ENCODE results near the gene SVEP1.

SVEP1 gene

DNA sequence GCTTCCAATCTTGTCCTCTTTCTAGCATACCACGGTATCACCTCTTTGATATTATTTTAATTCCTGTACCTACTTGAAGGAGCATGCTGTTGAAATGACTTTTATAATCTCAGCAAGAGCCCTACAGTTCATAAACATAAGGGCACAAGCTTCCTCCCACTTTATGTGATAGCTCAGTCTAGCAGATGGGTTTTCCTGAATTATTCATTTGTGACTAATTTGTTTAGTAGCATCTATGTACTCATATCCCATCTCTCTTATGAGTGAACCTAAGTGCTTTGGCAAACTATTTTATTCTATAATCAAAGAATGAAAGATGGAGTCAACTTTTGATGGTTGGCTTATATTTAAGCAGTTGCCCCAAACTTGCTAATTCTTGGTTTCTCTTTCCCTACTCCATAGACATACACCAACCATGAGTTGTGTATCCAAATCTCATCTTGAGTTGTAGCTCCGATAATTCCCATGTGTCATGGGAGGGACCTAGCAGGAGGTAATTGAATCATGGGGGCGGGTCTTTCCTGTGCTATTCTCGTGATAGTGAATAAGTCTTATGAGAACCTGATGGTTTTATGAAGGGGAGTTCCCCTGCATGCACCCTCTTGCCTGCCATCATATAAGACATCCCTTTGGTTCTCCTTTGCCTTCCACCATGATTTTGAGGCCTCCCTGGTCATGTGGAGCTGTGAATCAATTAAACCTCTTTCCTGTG lies 259.6 kb downstream of the SVEP1 start:
- H3K4me1 ChIP-seq (ENCODE audit: insufficient read depth, low read length) = peaks cover 3% of the 10 kb centered on the region; the same call in 1 of the 2 replicates
- H3K9ac ChIP-seq (ENCODE audit: low read depth, low read length) = no peak overlapping the region
- DNase-seq = no peak
- H3K4me2 ChIP-seq (ENCODE audit: insufficient read depth, low read length) = no peak overlapping the region
- H3K36me3 ChIP-seq (ENCODE audit: insufficient read depth, low read length) = no peaks in the 10 kb centered on the region
- H3K4me3 ChIP-seq (ENCODE audit: low read depth in 1 of 2, low read length in 2 of 2) = no peak overlapping the region
- H4K20me1 ChIP-seq (ENCODE audit: insufficient read depth, low read length) = no peaks in the 10 kb centered on the region
- H2AFZ ChIP-seq (ENCODE audit: low read depth, low read length) = no peak overlapping the region
- no peak overlapping the region for H3K27ac ChIP-seq (ENCODE audit: low read length)
- H3K9me3 ChIP-seq (ENCODE audit: insufficient read depth, low read length, severe bottlenecking) = no peaks in the 10 kb centered on the region
- H3K27me3 ChIP-seq (ENCODE audit: insufficient read depth, low read length, poor library complexity) = no peaks in the 10 kb centered on the region
- ATAC-seq (ENCODE audit: insufficient read depth, low read depth) = no peak
- no peaks in the 10 kb centered on the region for H3K79me2 ChIP-seq (ENCODE audit: insufficient read depth, low read length)
- TF ChIP-seq, protein P1, sequence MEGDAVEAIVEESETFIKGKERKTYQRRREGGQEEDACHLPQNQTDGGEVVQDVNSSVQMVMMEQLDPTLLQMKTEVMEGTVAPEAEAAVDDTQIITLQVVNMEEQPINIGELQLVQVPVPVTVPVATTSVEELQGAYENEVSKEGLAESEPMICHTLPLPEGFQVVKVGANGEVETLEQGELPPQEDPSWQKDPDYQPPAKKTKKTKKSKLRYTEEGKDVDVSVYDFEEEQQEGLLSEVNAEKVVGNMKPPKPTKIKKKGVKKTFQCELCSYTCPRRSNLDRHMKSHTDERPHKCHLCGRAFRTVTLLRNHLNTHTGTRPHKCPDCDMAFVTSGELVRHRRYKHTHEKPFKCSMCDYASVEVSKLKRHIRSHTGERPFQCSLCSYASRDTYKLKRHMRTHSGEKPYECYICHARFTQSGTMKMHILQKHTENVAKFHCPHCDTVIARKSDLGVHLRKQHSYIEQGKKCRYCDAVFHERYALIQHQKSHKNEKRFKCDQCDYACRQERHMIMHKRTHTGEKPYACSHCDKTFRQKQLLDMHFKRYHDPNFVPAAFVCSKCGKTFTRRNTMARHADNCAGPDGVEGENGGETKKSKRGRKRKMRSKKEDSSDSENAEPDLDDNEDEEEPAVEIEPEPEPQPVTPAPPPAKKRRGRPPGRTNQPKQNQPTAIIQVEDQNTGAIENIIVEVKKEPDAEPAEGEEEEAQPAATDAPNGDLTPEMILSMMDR (IDR thresholded peaks at IDR 0.05; ENCODE audit: borderline replicate concordance, extremely low read depth, low read length, poor library complexity, severe bottlenecking) = no peak
- no peak for TF ChIP-seq EZH2 (IDR thresholded peaks at IDR 0.05; ENCODE audit: borderline replicate concordance, low read depth, low read length, severe bottlenecking)

- no peak overlapping the region for H3K9ac ChIP-seq (ENCODE audit: low read depth, low read length)
- DNase-seq = no peak
- H3K27me3 ChIP-seq (ENCODE audit: insufficient read depth, low read length, poor library complexity) = no peaks in the 10 kb centered on the region
- peaks cover 3% of the 10 kb centered on the region; the same call in 1 of the 2 replicates for H3K4me1 ChIP-seq (ENCODE audit: insufficient read depth, low read length)
- TF ChIP-seq, protein P1 (IDR thresholded peaks at IDR 0.05; ENCODE audit: borderline replicate concordance, extremely low read depth, low read length, poor library complexity, severe bottlenecking) = no peak
- TF ChIP-seq EZH2 (IDR thresholded peaks at IDR 0.05; ENCODE audit: borderline replicate concordance, low read depth, low read length, severe bottlenecking) = no peak
- H4K20me1 ChIP-seq (ENCODE audit: insufficient read depth, low read length) = no peaks in the 10 kb centered on the region
- no peak overlapping the region for H2AFZ ChIP-seq (ENCODE audit: low read depth, low read length)
- no peaks in the 10 kb centered on the region for H3K9me3 ChIP-seq (ENCODE audit: insufficient read depth, low read length, severe bottlenecking)
- H3K36me3 ChIP-seq (ENCODE audit: insufficient read depth, low read length) = no peaks in the 10 kb centered on the region
- H3K79me2 ChIP-seq (ENCODE audit: insufficient read depth, low read length) = no peaks in the 10 kb centered on the region
- H3K27ac ChIP-seq (ENCODE audit: low read length) = no peak overlapping the region
- no peak overlapping the region for H3K4me2 ChIP-seq (ENCODE audit: insufficient read depth, low read length)
- no peak overlapping the region for H3K4me3 ChIP-seq (ENCODE audit: low read depth in 1 of 2, low read length in 2 of 2)
- no peak for ATAC-seq (ENCODE audit: insufficient read depth, low read depth)
Measured at GRCh38 chr9:110317911-110318310, 261.6 kb downstream of the SVEP1 start.

GRCh38 chr9:110316261-110317075 lies 263.1 kb downstream of the SVEP1 start:
- Histone ChIP-seq H3K4me2 (ENCODE audit: insufficient read depth, low read length) (no peak overlapping the region), H3K4me3 (ENCODE audit: low read depth in 1 of 2, low read length in 2 of 2) (no peak overlapping the region)
- no peak for DNase-seq

More at GRCh38 chr9:110316261-110317075, 263.1 kb downstream of the SVEP1 start:
- Histone ChIP-seq H3K27ac (ENCODE audit: low read length) (no peak overlapping the region), H3K36me3 (ENCODE audit: insufficient read depth, low read length) (no peaks in the 10 kb centered on the region), H2AFZ (ENCODE audit: low read depth, low read length) (no peak overlapping the region), H3K9me3 (ENCODE audit: insufficient read depth, low read length, severe bottlenecking) (peaks cover 6% of the 10 kb centered on the region), H3K79me2 (ENCODE audit: insufficient read depth, low read length) (no peaks in the 10 kb centered on the region), H3K27me3 (ENCODE audit: insufficient read depth, low read length, poor library complexity) (no peaks in the 10 kb centered on the region), H3K9ac (ENCODE audit: low read depth, low read length) (no peak overlapping the region), H4K20me1 (ENCODE audit: insufficient read depth, low read length) (no peaks in the 10 kb centered on the region), H3K4me1 (ENCODE audit: insufficient read depth, low read length) (peaks cover 3% of the 10 kb centered on the region; the same call in 1 of the 2 replicates)
- TF ChIP-seq, protein P1 (IDR thresholded peaks at IDR 0.05; ENCODE audit: borderline replicate concordance, extremely low read depth, low read length, poor library complexity, severe bottlenecking) = no peak
- TF ChIP-seq EZH2 (IDR thresholded peaks at IDR 0.05; ENCODE audit: borderline replicate concordance, low read depth, low read length, severe bottlenecking) = no peak
- ATAC-seq (ENCODE audit: insufficient read depth, low read depth) = no peak
